ENCODE measurements around the gene PRTG. TPM values are rescaled to one million over a fixed set of nuclear protein-coding genes. Genes with fewer than 3 reads are reported as not detected.

PRTG gene
- total and polyA plus RNA-seq, 4 donors, result 0.68 to 21.9 (median 7.2) TPM

- H3K36me3 ChIP-seq (ENCODE audit: control insufficient read depth in 4 of 4, insufficient read depth in 4 of 4, low read length in 4 of 4), result no peaks in the 10 kb centered on the region
- peak; percentile 32 to 67 (median 59) for DNase-seq
- peak; percentile 36 for ATAC-seq (ENCODE audit: insufficient read depth, low FRiP score)
- no peak for TF ChIP-seq CTCF (IDR thresholded peaks at IDR 0.05; ENCODE audit: control extremely low read depth, extremely low read depth)
- no peaks in the 10 kb centered on the region for H3K9me3 ChIP-seq (ENCODE audit: control insufficient read depth in 4 of 4, insufficient read depth in 3 of 4, low read length in 3 of 4)
- peaks cover 0 to 23% (median 0%) of the 10 kb centered on the region in 5 donors for H3K4me1 ChIP-seq (ENCODE audit: control insufficient read depth in 5 of 5, insufficient read depth in 5 of 5, low read length in 5 of 5)
- WGBS, 2 donors, result 1% methylated on average over 34 of the region's 34 CpGs
- no peaks in the 10 kb centered on the region for H3K27me3 ChIP-seq (ENCODE audit: control insufficient read depth in 3 of 3, insufficient read depth in 3 of 3, low read length in 2 of 3)
- peak overlapping the region; percentile 40 to 68 for H3K27ac ChIP-seq (ENCODE audit: low read depth in 1 of 2, low read length in 1 of 2)
- H3K9ac ChIP-seq (ENCODE audit: insufficient read depth in 1 of 2, low read length in 2 of 2), result peak overlapping the region in 1 of 2 donors; percentile 67
- peak overlapping the region; percentile 90 for H3K4me3 ChIP-seq
These were observed 987 bp downstream of the PRTG start for GRCh38 chr15:55741833-55742497.

- no peak for ATAC-seq (ENCODE audit: insufficient read depth, low FRiP score)
- Histone ChIP-seq H3K27ac (ENCODE audit: low read depth in 1 of 2, low read length in 1 of 2) (peak overlapping the region; percentile 15 to 40), H3K9me3 (ENCODE audit: control insufficient read depth in 4 of 4, insufficient read depth in 3 of 4, low read length in 3 of 4) (no peaks in the 10 kb centered on the region), H3K9ac (ENCODE audit: insufficient read depth in 1 of 2, low read length in 2 of 2) (peak overlapping the region in 1 of 2 donors; percentile 67), H3K4me1 (ENCODE audit: control insufficient read depth in 5 of 5, insufficient read depth in 5 of 5, low read length in 5 of 5) (peaks cover 0 to 23% (median 0%) of the 10 kb centered on the region in 5 donors), H3K4me3 (peak overlapping the region; percentile 32), H3K36me3 (ENCODE audit: control insufficient read depth in 4 of 4, insufficient read depth in 4 of 4, low read length in 4 of 4) (no peaks in the 10 kb centered on the region), H3K27me3 (ENCODE audit: control insufficient read depth in 3 of 3, insufficient read depth in 3 of 3, low read length in 2 of 3) (no peaks in the 10 kb centered on the region)
- peak; percentile 24 to 43 (median 42) for DNase-seq
- WGBS, 2 donors, result 13 to 20% methylated on average over 21 of the region's 21 CpGs
- TF ChIP-seq CTCF (IDR thresholded peaks at IDR 0.05; ENCODE audit: control extremely low read depth, extremely low read depth), result no peak
These were observed 1.7 kb downstream of the PRTG start for GRCh38 chr15:55740981-55741832.

- H3K9ac ChIP-seq (ENCODE audit: insufficient read depth in 1 of 2, low read length in 2 of 2), result peak overlapping the region in 1 of 2 donors; percentile 28
- DNase-seq (peak in 1 of 3 donors; percentile 17), ATAC-seq (ENCODE audit: insufficient read depth, low FRiP score) (no peak)
- no peaks in the 10 kb centered on the region for H3K36me3 ChIP-seq (ENCODE audit: control insufficient read depth in 4 of 4, insufficient read depth in 4 of 4, low read length in 4 of 4)
- peaks cover 0 to 23% (median 0%) of the 10 kb centered on the region in 5 donors for H3K4me1 ChIP-seq (ENCODE audit: control insufficient read depth in 5 of 5, insufficient read depth in 5 of 5, low read length in 5 of 5)
- H3K9me3 ChIP-seq (ENCODE audit: control insufficient read depth in 4 of 4, insufficient read depth in 3 of 4, low read length in 3 of 4), result no peaks in the 10 kb centered on the region
- no peaks in the 10 kb centered on the region for H3K27me3 ChIP-seq (ENCODE audit: control insufficient read depth in 3 of 3, insufficient read depth in 3 of 3, low read length in 2 of 3)
- H3K27ac ChIP-seq (ENCODE audit: low read depth in 1 of 2, low read length in 1 of 2), result no peak overlapping the region
- no peak overlapping the region for H3K4me3 ChIP-seq
- 40 to 54% methylated on average over 11 of the region's 11 CpGs for WGBS, 2 donors
- no peak for TF ChIP-seq CTCF (IDR thresholded peaks at IDR 0.05; ENCODE audit: control extremely low read depth, extremely low read depth)
These were observed 2.5 kb downstream of the PRTG start for GRCh38 chr15:55740359-55740878.

All from lung (tissue), 12 donors.